Activated CD4-positive, CD25-positive, alpha-beta regulatory T cell (primary cell): Measurements from ENCODE around the gene OR2Z1.

ENCODE experiments used
- DNase-seq, 4 experiments: peaks; one replicate each; lab custom pipeline; 2025; lab: John Stamatoyannopoulos, UW

Gene OR2Z1

GRCh38 chr19:8721334-8721733 is at the start of gene OR2Z1:
Gene OR2Z1 (plus strand): TSS chr19:8721634. CDS start chr19:8731029, 9,395 bp downstream.
- DNase-seq = no peak

DNA sequence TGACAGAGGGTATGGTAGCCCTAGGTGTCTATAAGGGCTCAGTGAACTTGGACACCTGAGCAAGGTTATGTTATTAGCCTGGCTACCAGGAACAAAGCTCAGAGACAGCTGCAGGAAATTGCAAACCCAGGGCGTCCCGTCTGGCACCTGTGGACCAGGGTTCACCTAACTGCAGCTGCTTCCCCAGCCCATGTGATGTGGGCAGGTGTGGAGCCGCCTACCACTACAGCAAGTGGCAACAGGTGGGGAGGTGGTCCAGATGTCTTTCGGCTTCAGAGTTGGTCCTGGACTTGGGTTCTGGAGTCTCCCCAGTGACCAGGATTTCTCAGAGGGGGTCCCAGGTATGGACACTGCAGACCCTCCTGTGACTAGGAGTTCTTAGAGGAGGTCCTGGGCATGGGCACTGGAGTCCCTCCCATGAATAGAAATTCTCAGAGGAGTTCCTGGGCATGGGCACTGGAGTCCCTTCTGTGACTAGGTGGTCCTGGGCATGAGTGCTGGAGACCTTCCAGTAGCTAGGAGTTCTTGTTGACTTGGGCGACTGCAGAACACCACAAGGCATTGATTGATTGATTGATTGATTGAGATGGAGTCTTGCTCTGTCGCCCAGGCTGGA is 48.0 kb upstream of the OR2Z1 start:
- DNase-seq = no peak

GRCh38 chr19:8675066-8675465 is 46.4 kb upstream of the OR2Z1 start:
- DNase-seq = no peak

- DNase-seq = no peak
Observed at GRCh38 chr19:8678244-8678807, 43.1 kb upstream of the OR2Z1 start.

GRCh38 chr19:8680676-8681344 is 40.6 kb upstream of the OR2Z1 start:
- DNase-seq = no peak

- DNase-seq = no peak
Observed at GRCh38 chr19:8681345-8682029, 39.9 kb upstream of the OR2Z1 start.

DNA sequence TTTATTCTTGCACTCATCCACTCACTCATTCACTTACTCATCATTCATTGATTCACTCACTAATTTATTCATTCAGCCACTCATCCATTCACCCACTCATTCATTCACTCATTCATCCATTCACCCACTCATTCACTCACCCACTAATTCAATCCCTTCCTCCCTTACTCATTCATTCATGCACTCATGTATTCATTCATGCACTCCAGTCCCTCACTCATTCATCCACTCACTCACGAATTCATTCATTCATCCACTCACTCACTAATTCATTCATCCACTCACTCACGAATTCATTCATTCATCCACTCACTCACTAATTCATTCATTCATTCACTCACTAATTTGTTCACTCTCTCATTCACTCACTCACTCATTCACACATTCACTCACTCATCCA is 39.0 kb upstream of the OR2Z1 start:
- DNase-seq = no peak

DNA sequence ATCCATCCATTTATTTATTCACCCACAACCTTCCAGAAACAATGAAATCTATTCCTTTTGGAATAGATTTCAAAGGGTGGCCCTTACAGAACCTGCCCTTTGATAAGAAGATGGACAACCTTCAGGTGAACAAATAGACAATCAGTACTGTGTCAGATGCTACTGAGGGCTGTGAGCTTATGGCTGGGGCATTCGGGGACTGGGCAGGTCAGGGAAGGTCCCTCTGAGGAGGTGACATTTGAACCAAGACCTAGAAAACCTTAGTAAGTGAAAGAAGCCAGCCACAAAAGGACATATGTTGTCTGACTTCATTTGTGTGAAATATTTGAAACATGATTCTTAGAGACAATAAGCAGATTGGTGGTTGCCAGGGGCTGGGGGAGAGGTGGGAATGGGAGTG is 38.5 kb upstream of the OR2Z1 start:
- DNase-seq = no peak

- DNase-seq = no peak
Observed at GRCh38 chr19:8684001-8684902, 37.2 kb upstream of the OR2Z1 start.

DNA sequence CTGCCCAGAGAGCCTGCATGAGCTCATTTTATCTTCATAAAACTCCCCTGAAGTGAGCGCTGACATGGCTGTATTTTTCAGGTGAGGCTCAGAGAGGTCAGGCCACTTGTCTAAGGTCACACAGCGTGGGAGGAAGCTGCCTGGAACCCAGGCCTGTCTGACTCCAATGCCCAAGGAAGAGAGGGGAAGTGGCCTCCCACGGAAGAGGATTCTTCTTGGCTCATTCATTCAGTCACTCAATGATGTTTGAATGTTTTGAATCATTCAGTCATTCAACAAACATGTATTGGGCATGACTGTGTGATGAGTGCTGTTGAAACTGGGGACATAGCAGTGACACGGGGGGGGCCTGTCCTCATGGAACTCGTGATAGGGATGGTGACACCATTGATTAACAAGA is 34.9 kb upstream of the OR2Z1 start:
- no peak for DNase-seq

- DNase-seq = no peak
Observed at GRCh38 chr19:8688930-8689329, 32.5 kb upstream of the OR2Z1 start.

GRCh38 chr19:8690753-8691539 is 30.5 kb upstream of the OR2Z1 start:
- DNase-seq = no peak

- DNase-seq = no peak
Observed at GRCh38 chr19:8695501-8695900, 25.9 kb upstream of the OR2Z1 start.

DNA sequence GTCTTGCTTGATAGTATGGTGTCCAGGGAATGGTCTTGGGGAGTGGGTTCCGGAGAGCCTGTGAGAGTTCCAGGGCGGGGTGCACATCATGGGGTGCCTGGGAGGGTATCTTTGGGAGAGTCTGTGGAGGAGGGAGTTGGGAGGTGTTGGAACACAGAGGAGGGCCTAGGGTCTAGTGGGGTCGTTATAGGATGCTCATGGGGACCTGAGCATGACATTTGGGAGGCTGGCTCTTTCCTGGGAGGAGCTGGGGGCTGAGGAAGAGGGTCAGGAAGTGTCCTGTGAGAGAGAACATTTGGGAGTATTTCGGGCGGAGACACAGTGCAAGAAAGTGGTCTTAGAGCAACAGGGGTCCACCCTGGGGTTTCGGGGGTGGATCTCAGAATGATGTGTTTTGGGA is 25.5 kb upstream of the OR2Z1 start:
- no peak for DNase-seq

DNA sequence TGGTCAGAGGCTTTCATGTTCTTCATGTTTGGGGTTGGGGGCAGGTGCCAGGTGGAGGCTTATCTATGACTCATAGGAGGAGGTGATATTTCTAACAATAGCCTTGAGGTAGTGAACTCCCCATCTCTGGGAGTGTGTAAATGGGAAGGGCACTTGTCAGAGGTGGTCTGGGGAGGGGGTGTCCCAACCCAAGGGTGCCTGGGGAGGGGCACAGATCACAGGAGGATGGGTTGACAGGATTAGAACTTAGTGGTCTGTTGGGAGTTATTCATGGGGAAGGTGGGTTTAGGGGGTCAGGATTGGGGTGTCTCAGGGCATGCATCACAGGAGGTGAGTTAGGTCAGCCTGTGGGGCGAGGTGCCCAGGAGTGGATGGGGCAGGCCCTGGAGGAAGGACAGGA is 24.4 kb upstream of the OR2Z1 start:
- no peak for DNase-seq

DNA sequence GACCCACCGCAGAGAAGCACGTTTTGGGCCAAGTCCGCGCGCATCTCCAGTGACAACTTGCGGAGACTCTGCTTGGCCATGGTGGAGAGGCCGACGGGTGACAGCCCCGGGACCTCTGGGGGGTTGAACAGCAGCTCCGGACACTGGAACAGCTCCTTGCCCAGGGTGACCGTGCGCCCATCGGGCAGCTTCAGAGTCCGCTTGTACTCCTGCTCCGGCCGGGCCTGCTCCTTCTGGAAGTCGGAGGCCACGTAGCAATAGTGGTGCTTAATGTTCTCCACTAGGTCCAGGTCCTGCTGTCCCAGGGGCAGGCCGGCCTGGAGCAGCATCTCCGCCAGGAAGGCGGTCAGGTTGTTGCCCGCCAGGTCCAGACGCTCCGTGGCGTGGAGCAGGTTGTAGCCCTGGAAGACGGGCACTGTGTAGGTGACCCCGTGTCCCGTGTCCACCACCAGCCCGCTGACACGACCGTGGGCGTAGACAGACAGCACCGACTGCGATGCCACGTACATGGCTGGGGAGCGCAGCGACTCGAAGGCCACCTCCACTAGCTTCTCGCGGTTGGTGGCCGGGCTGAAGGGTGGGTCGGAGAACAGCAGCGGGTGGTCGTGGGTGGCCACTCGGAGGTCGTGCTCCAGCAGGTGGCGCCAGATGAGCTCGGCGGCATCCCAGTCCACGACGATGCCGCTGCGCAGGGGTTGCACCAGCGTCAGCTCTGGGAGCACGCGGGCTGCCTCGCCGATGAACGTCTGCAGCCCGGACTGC is 23.6 kb upstream of the OR2Z1 start:
- DNase-seq = no peak

DNA sequence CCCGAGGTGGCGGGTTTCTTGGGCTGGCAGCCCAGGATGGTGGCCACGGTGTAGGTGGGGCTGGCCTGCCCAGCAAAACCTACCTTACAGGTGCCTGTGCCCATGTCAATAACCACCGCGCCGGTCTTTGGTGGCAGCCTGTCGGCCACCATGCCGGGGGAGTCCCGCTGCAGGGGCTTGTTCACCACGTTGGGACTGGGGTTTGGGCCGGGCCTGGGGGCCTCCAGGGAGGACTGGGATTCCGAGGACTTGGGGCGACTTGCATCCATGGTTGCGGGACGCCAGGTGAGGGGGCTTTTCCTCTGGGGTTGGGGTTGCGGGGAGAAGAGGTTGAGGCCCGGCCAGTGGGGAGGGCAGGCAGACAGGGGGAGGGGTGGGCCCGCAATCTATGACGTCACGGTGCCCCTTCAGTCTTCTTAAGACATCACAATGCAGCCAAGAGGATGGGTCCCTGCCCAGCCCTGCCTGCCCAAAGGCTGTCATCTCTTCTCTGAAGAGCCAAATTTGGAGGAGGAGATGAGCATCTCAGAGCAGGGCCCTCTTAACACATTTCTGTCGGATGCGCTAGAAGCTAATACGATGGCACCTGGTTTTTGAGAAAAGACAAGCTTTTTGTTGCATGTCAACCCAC is 22.9 kb upstream of the OR2Z1 start, which contains the start of gene ACTL9:
TSS of gene ACTL9 (minus strand) at position 363 of the 631 bp plus-strand sequence. CDS start at position 269, 94 bp downstream.
- no peak for DNase-seq

DNA sequence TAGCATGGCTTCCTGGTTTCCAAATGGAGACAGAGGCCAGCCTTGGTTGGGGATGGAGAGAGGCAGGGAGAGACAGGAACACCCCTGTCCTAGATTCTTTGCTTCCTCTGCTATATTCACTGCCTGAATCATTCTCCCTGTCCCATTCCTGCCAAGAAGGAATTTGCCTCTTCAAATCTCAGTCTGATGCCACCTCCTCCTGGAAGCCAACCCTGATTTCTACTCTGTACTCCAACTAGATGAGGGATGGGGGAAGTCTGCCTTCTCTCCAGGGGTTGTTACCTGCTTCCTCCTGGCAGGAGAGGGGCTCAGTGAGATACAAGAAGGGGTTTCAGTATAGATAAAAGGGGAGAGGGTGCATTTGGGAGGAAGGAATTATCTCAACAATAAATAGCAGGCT is 21.5 kb upstream of the OR2Z1 start:
- DNase-seq = no peak

- no peak for DNase-seq
Observed at GRCh38 chr19:8700956-8701355, 20.5 kb upstream of the OR2Z1 start.

DNA sequence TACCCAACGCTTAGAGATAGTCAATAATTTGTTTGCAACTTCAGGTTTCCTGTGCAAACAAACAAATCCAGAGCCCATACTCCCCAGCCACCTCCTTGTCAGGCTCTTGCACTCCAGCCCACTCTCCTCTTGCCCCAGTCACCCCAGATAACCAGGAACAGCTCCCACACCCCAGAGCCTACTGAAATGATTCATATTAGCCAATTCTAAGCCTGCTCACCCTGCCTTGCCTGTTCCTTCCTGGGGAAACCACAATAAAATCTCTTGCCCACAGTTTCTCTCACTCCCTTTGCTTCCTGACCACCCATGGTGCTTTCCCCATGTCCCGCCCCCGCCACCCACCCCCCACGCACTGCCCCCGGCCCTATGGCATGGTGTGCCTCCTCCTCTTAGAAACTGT is 19.1 kb upstream of the OR2Z1 start:
- DNase-seq = no peak
